ENCODE measurements around the gene CTRL. TPM values are rescaled to one million over a fixed set of nuclear protein-coding genes. Genes with fewer than 3 reads are reported as not detected.

CTRL gene
- total RNA-seq, result 1 to 10 TPM; 3.8 to 3.9 TPM

- H3K36me3 Mint-ChIP-seq (ENCODE audit: low read depth), result peaks cover 41% of the 10 kb centered on the region
- peak within 1 kb of the TSS; percentile 5 for H3K27ac Mint-ChIP-seq
- ChIA-PET POLR2A (interaction anchor here (0.7 to 1.5 kb wide), 7 partner anchors 9 to 50 kb away, joined by 3 to 6 read pairs (median 4); partner anchors contain the start of gene PSKH1), CTCF (interaction anchor here (1.5 to 5.3 kb wide), 3 partner anchors 39 to 116 kb away, joined by 3 to 32 read pairs (median 28); partner anchors contain the start of genes NRN1L and PSKH1)
- intact Hi-C loops (cut with micrococcal nuclease), result loop anchor here (10.0 kb wide), 1 partner anchor 267 kb away; the partner anchor contains the start of genes ACD, C16orf86, ENKD1 and PARD6A
- H3K27me3 Mint-ChIP-seq, result no peaks in the 10 kb centered on the region
- H3K4me1 Mint-ChIP-seq (ENCODE audit: low read depth), result peaks cover 20% of the 10 kb centered on the region
- DNase-seq, result no peak
- no peaks in the 10 kb centered on the region for H3K9me3 Mint-ChIP-seq
- ATAC-seq, result no peak
- H3K4me3 Mint-ChIP-seq, result no peak within 1 kb of the TSS
- TF ChIP-seq CTCF (IDR thresholded peaks at IDR 0.05), result no peak
Measured at GRCh38 chr16:67931712-67932461, at the start of gene CTRL. TSS of gene CTRL (minus strand) at chr16:67931862. CDS start at chr16:67931852, 10 bp downstream.

- Mint-ChIP-seq H3K4me3 (no peak within 1 kb of the TSS), H3K9me3 (no peaks in the 10 kb centered on the region), H3K27ac (no peak within 1 kb of the TSS), H3K27me3 (no peaks in the 10 kb centered on the region), H3K36me3 (ENCODE audit: low read depth) (no peaks in the 10 kb centered on the region), H3K4me1 (ENCODE audit: low read depth) (peaks cover 21% of the 10 kb centered on the region)
- DNase-seq (no peak), ATAC-seq (no peak)
- ChIA-PET POLR2A (no interaction called here), CTCF (interaction anchor here (0.8 to 1.6 kb wide), 4 partner anchors 9 to 50 kb away, joined by 3 to 6 read pairs (median 4); no protein-coding TSS in a partner anchor)
- peak; percentile 39 for TF ChIP-seq CTCF (IDR thresholded peaks at IDR 0.05)
- intact Hi-C loops (cut with micrococcal nuclease), result no loop called here
Measured at GRCh38 chr16:67979955-67980678, 48.5 kb upstream of the CTRL start, which contains the start of gene DPEP3. TSS of gene DPEP3 (minus strand) at chr16:67980499. CDS start at chr16:67980380, 119 bp downstream.

- Mint-ChIP-seq H3K4me3 (no peak overlapping the region), H3K27ac (no peak overlapping the region), H3K9me3 (no peaks in the 10 kb centered on the region), H3K4me1 (ENCODE audit: low read depth) (peaks cover under 1% of the 10 kb centered on the region), H3K27me3 (no peaks in the 10 kb centered on the region), H3K36me3 (ENCODE audit: low read depth) (no peaks in the 10 kb centered on the region)
- no peak for TF ChIP-seq CTCF (IDR thresholded peaks at IDR 0.05)
- DNase-seq (no peak), ATAC-seq (no peak)
- intact Hi-C loops (cut with micrococcal nuclease), result no loop called here
- POLR2A ChIA-PET, result interaction anchor here (0.7 to 1.1 kb wide), 3 partner anchors 10 to 45 kb away, joined by 3 to 4 read pairs (median 3); no protein-coding TSS in a partner anchor
- CTCF ChIA-PET, result interaction anchor here (0.9 to 1.1 kb wide), 3 partner anchors 12 to 139 kb away, joined by 3 to 4 read pairs (median 3); no protein-coding TSS in a partner anchor
Measured at GRCh38 chr16:67977469-67978227, 46.0 kb upstream of the CTRL start.

- intact Hi-C loops (cut with micrococcal nuclease), result no loop called here
- no peak for TF ChIP-seq CTCF (IDR thresholded peaks at IDR 0.05)
- ATAC-seq (no peak), DNase-seq (no peak)
- no peak overlapping the region for H3K27ac Mint-ChIP-seq
- H3K9me3 Mint-ChIP-seq, result no peaks in the 10 kb centered on the region
- CTCF ChIA-PET, result no interaction called here
- H3K36me3 Mint-ChIP-seq (ENCODE audit: low read depth), result no peaks in the 10 kb centered on the region
- no peaks in the 10 kb centered on the region for H3K4me1 Mint-ChIP-seq (ENCODE audit: low read depth)
- POLR2A ChIA-PET, result interaction anchor here (0.7 to 1.1 kb wide), 2 partner anchors 12 to 45 kb away, joined by 3 to 4 read pairs; no protein-coding TSS in a partner anchor
- no peaks in the 10 kb centered on the region for H3K27me3 Mint-ChIP-seq
- H3K4me3 Mint-ChIP-seq, result no peak overlapping the region
Measured at GRCh38 chr16:67977005-67977404, 45.3 kb upstream of the CTRL start.
